ENCODE results near the gene CD8B. TPM values are rescaled to one million over a fixed set of nuclear protein-coding genes. Genes with fewer than 3 reads are reported as not detected.

CD8B gene
- total RNA-seq, 1 experiment from 2014 or later: not detected

Other genes starting within 250 kb of the CD8B start
- gene RNF103, start 238.0 kb downstream of the CD8B start, total RNA-seq (2014; rRNA removed; shearing (Covaris generic)): 11.2 and 13.4 TPM in 2 replicates
- gene RMND5A, start 141.6 kb downstream of the CD8B start, total RNA-seq (2014; rRNA removed; shearing (Covaris generic)): 61.8 and 62.1 TPM in 2 replicates
- 0.13 and 0.18 TPM in 2 replicates for gene CD8A, start 71.0 kb downstream of the CD8B start, total RNA-seq (2014; rRNA removed; shearing (Covaris generic))
- gene RGPD1, start 80.2 kb upstream of the CD8B start, total RNA-seq (2014; rRNA removed; shearing (Covaris generic)): 0.27 and 0.98 TPM in 2 replicates
- 1.7 and 2.2 TPM in 2 replicates for gene PLGLB1, start 160.0 kb upstream of the CD8B start, total RNA-seq (2014; rRNA removed; shearing (Covaris generic))

Data from SK-MEL-5 (cell line).